H9 (cell line): ENCODE measurements around the gene TTC6. TPM values are rescaled to one million over a fixed set of nuclear protein-coding genes. Genes with fewer than 3 reads are reported as not detected.

Experiments used
- DNase-seq: peaks from one replicate; pipeline ENCODE4 v3.0.0-alpha.2; 2017
- H2AFZ ChIP-seq: one replicate; pipeline ENCODE4 v1.6.1; 2013; ENCODE audit warnings: mild to moderate bottlenecking, low read length, control low read depth, moderate library complexity
- H2AK5ac ChIP-seq: 2 replicates; pipeline ENCODE4 v1.6.1; 2013; ENCODE audit warnings: low read length, control low read depth, mixed read lengths; ENCODE audit not compliant: insufficient read length
- H2BK120ac ChIP-seq: one replicate; pipeline ENCODE4 v1.6.1; 2013; ENCODE audit warnings: low read depth, mild to moderate bottlenecking, low read length, control low read depth, inconsistent platforms; ENCODE audit not compliant: poor library complexity, severe bottlenecking
- H2BK12ac ChIP-seq: 2 replicates; pipeline ENCODE4 v1.6.1; 2013; ENCODE audit warnings: low read length, control low read depth, mixed read lengths, low read depth; ENCODE audit not compliant: insufficient read length
- H2BK15ac ChIP-seq: 2 replicates; pipeline ENCODE4 v1.6.1; 2013; ENCODE audit warnings: low read depth, low read length, control low read depth
- H2BK20ac ChIP-seq: one replicate; pipeline ENCODE4 v1.6.1; 2013; ENCODE audit warnings: low read depth, mild to moderate bottlenecking, low read length, control low read depth, inconsistent platforms; ENCODE audit not compliant: poor library complexity, severe bottlenecking
- H2BK5ac ChIP-seq: 2 replicates; pipeline ENCODE4 v1.6.1; 2013; ENCODE audit warnings: low read length, control low read depth, mixed read lengths; ENCODE audit not compliant: insufficient read length
- H3K14ac ChIP-seq: 2 replicates; pipeline ENCODE4 v1.6.1; 2013; ENCODE audit warnings: low read length, control low read depth; ENCODE audit not compliant: insufficient read depth
- H3K18ac ChIP-seq: 2 replicates; pipeline ENCODE4 v1.6.1; 2013; ENCODE audit warnings: low read depth, mild to moderate bottlenecking, mixed read lengths, low read length, control low read depth; ENCODE audit not compliant: insufficient read length
- H3K23ac ChIP-seq: 2 replicates; pipeline ENCODE4 v1.6.1; 2013; ENCODE audit warnings: low read length, control low read depth, mixed read lengths, low read depth; ENCODE audit not compliant: insufficient read length
- H3K23me2 ChIP-seq: 2 replicates; pipeline ENCODE4 v1.6.1; 2013; ENCODE audit warnings: low read depth, mild to moderate bottlenecking, mixed read lengths, low read length, control low read depth; ENCODE audit not compliant: insufficient read length, poor library complexity, severe bottlenecking
- H3K27ac ChIP-seq: 2 replicates; pipeline ENCODE4 v1.5.1; 2013; ENCODE audit warnings: low read length, control low read depth, mixed read lengths, low read depth; ENCODE audit not compliant: insufficient read length
- H3K27me3 ChIP-seq: 2 replicates; pipeline ENCODE4 v1.6.1; 2013; ENCODE audit warnings: low read length, control low read depth, inconsistent platforms; ENCODE audit not compliant: insufficient read depth
- H3K4ac ChIP-seq: 2 replicates; pipeline ENCODE4 v1.6.1; 2013; ENCODE audit warnings: low read depth, mild to moderate bottlenecking, control low read depth, inconsistent platforms, low read length, moderate library complexity
- H3K4me1 ChIP-seq: 2 replicates; pipeline ENCODE4 v1.6.1; 2013; ENCODE audit warnings: low read length, control low read depth, inconsistent platforms; ENCODE audit not compliant: insufficient read depth
- H3K4me2 ChIP-seq: 2 replicates; pipeline ENCODE4 v1.6.1; 2013; ENCODE audit warnings: low read length, control low read depth, mixed read lengths; ENCODE audit not compliant: insufficient read length, insufficient read depth
- H3K56ac ChIP-seq: 2 replicates; pipeline ENCODE4 v1.6.1; 2013; ENCODE audit warnings: low read depth, mild to moderate bottlenecking, mixed read lengths, low read length, control low read depth; ENCODE audit not compliant: insufficient read length
- H3K79me1 ChIP-seq: 2 replicates; pipeline ENCODE4 v1.6.1; 2013; ENCODE audit warnings: low read depth, mild to moderate bottlenecking, moderate library complexity, low read length, control low read depth, inconsistent platforms; ENCODE audit not compliant: insufficient read depth, poor library complexity, severe bottlenecking
- H3K79me2 ChIP-seq: 2 replicates; pipeline ENCODE4 v1.6.1; 2013; ENCODE audit warnings: low read length, control low read depth, inconsistent platforms; ENCODE audit not compliant: insufficient read depth
- H3K9ac ChIP-seq: 2 replicates; pipeline ENCODE4 v1.6.1; 2013; ENCODE audit warnings: low read length, control low read depth, mixed read lengths; ENCODE audit not compliant: insufficient read length; ENCODE audit errors: extremely low read depth
- H3K9me3 ChIP-seq: one replicate; pipeline ENCODE4 v1.6.1; 2013; ENCODE audit warnings: low read depth, low read length, inconsistent platforms; ENCODE audit not compliant: control insufficient read depth
- H3T11ph ChIP-seq: one replicate; pipeline ENCODE4 v1.6.1; 2013; ENCODE audit warnings: mild to moderate bottlenecking, low read length, control low read depth, inconsistent platforms
- H4K20me1 ChIP-seq: one replicate; pipeline ENCODE4 v1.6.1; 2013; ENCODE audit not compliant: control insufficient read depth, insufficient read length, insufficient read depth
- H4K5ac ChIP-seq: 2 replicates; pipeline ENCODE4 v1.6.1; 2013; ENCODE audit warnings: low read depth, mild to moderate bottlenecking, mixed read lengths, low read length, control low read depth; ENCODE audit not compliant: insufficient read length
- H4K8ac ChIP-seq: replicated peaks from 2 replicates; pipeline ENCODE4 v1.6.1; 2013; ENCODE audit warnings: low read length, control low read depth, mixed read lengths, low read depth; ENCODE audit not compliant: insufficient read length
- H4K91ac ChIP-seq: 2 replicates; pipeline ENCODE4 v1.6.1; 2013; ENCODE audit warnings: low read depth, mild to moderate bottlenecking, moderate library complexity, mixed read lengths, low read length, control low read depth; ENCODE audit not compliant: insufficient read length
- H3K27ac Mint-ChIP-seq, 3 experiments: 2 replicates in 2 of 3; 3 replicates in 1 of 3; pipeline ENCODE4 v1.8.0; 2020 to 2021; ENCODE audit warnings: mixed read lengths in 3 of 3, mild to moderate bottlenecking in 1 of 3, moderate library complexity in 1 of 3
- H3K27me3 Mint-ChIP-seq: 2 replicates; pipeline ENCODE4 v1.8.0; 2021; ENCODE audit warnings: low read depth, mild to moderate bottlenecking, moderate library complexity, mixed read lengths
- H3K36me3 Mint-ChIP-seq, 3 experiments: 2 replicates in 2 of 3; 3 replicates in 1 of 3; pipeline ENCODE4 v1.8.0; 2020 to 2021; ENCODE audit warnings: low read depth in 3 of 3, mixed read lengths in 3 of 3; ENCODE audit not compliant: insufficient read depth in 1 of 3
- H3K4me1 Mint-ChIP-seq, 2 experiments: 2 replicates each; pipeline ENCODE4 v1.8.0; 2020; ENCODE audit warnings: mixed read lengths in 2 of 2
- H3K4me3 Mint-ChIP-seq, 2 experiments: 2 replicates in 1 of 2; 3 replicates in 1 of 2; pipeline ENCODE4 v1.8.0; 2020 to 2021; ENCODE audit warnings: mild to moderate bottlenecking in 2 of 2, mixed read lengths in 2 of 2, moderate library complexity in 1 of 2
- H3K9me3 Mint-ChIP-seq, 2 experiments: 2 replicates in 1 of 2; 3 replicates in 1 of 2; pipeline ENCODE4 v1.8.0; 2020; ENCODE audit warnings: mild to moderate bottlenecking in 2 of 2, mixed read lengths in 2 of 2, moderate library complexity in 1 of 2
- CTCF ChIP-seq: fragments of 200-600 bp; sonication (generic); conservative IDR thresholded peaks from 3 replicates; pipeline ENCODE4 v1.8.0; 2021; ENCODE audit warnings: antibody characterized with exemption, mild to moderate bottlenecking
- WGBS: extraction: QIAGEN DNeasy Blood & Tissue Kit; methylation state at CpG from one replicate; pipeline ENCODE4 v1.1.7; 2013; ENCODE audit warnings: missing lambda C conversion rate, low lambda C conversion rate, mixed read lengths; ENCODE audit not compliant: insufficient read length; ENCODE audit errors: extremely low coverage; 5-methylcytosine and 5-hydroxymethylcytosine counted together
- total RNA-seq: library from RNA; stranded (reverse); gene quantifications from 2 replicates; pipeline ENCODE4 v1.2.1, GENCODE V29; 2021

The TTC6 gene
- total RNA-seq, 1 experiment from 2014 or later = 0.24 TPM

- Histone ChIP-seq H3K4me2 (no peak overlapping the region), H4K5ac (no peak overlapping the region), H2BK20ac (no peak overlapping the region), H3T11ph (no peak overlapping the region), H4K8ac (no peak overlapping the region), H3K27me3 (no peaks in the 10 kb centered on the region), H2AK5ac (no peak overlapping the region), H3K18ac (no peak overlapping the region), H4K91ac (no peak overlapping the region), H2BK120ac (no peak overlapping the region), H3K9ac (no peak overlapping the region), H3K9me3 (no peaks in the 10 kb centered on the region), H2AFZ (no peak overlapping the region), H3K23me2 (no peaks in the 10 kb centered on the region), H3K79me2 (no peaks in the 10 kb centered on the region), H3K79me1 (no peaks in the 10 kb centered on the region), H3K23ac (no peak overlapping the region), H3K27ac (no peak overlapping the region), H3K56ac (no peak overlapping the region), H3K4ac (no peak overlapping the region), H2BK12ac (no peak overlapping the region), H2BK15ac (no peak overlapping the region), H4K20me1 (no peaks in the 10 kb centered on the region), H3K14ac (no peak overlapping the region), H2BK5ac (no peak overlapping the region), H3K4me1 (no peaks in the 10 kb centered on the region)
- no peak for DNase-seq
- H3K4me3 Mint-ChIP-seq = no peak overlapping the region
- WGBS = no CpG with 5 or more reads among the region's 7 CpGs
- H3K27me3 Mint-ChIP-seq = peaks cover 9% of the 10 kb centered on the region
- no peaks in the 10 kb centered on the region for H3K36me3 Mint-ChIP-seq
- no peak overlapping the region for H3K27ac Mint-ChIP-seq
- TF ChIP-seq CTCF = no peak
- H3K4me1 Mint-ChIP-seq = peaks cover 14 to 17% of the 10 kb centered on the region in 2 experiments
- no peaks in the 10 kb centered on the region for H3K9me3 Mint-ChIP-seq
Observed at GRCh38 chr14:37569729-37570128, 25.7 kb upstream of the TTC6 start.
